GM19043 (cell line): ENCODE data around the gene MAMSTR.
"Not testable (repeated sequence)": the region's sequence is repeated elsewhere in the genome, so short reads cannot be mapped to it uniquely, and the experiment has no call there.

ENCODE experiments used
- ATAC-seq: cut with Tn5 transposase; IDR thresholded peaks from one replicate; pipeline ENCODE4 v1.9.1; 2021; ENCODE audit warnings: low read depth; ENCODE audit not compliant: unreplicated experiment

The MAMSTR gene

DNA sequence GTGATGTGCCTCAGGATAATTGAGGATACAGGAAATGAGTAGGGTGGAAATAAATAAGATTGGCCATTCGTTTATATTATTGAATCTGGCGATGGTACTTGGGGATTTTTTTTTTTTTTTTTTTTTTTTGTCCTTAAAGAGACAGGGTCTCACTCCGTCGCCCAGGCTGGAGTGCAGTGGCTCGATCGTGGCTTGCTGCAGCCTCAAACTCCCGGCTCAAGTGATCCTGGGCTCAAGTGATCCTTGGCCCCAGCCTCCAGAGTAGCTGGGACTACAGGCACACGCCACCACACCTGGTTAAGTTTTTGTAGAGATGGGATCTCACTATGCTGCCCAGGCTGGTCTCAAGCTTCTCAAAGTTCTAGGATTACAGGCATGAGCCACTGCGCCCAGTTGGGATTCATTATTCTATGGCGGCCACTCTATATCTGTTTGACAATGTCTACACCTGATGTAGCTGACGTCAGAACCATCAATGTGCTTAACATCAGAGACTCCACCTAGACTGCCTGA, 2.7 kb upstream of the MAMSTR start:
- ATAC-seq: no peak

DNA sequence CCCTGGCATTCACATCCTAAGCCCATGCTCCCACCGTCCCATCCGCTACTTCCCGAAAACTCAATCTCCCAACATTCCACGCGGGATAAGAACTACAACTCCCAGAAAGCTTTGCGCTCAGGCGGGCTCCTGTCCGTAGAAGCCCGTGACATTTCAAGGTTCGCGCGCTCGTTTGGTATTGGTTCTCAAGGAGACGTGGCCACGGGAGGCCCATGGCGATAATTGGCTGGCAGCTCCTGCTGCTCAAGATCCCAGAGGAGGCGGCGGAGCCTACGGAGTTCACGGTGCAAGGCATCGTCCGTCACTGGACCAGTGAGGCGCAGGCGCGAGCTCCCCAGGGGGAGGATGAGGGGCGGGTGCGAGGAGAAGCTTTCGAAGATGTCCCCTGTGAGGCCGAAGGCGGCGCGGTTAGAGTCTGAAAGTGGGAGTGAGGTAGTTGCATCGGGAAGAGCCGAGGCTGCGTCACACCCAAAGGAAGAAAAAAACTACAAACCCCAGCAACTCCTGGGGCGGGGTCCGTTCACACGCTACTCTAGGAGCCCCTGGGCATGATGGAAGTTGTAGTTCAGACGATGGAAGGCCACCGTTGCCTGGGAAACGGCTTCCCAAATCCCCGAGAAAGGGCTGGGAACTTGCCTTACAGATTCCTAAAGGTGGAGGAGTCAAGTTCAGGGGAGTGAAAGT, 1.2 kb upstream of the MAMSTR start:
- peak; percentile 80 for ATAC-seq

DNA sequence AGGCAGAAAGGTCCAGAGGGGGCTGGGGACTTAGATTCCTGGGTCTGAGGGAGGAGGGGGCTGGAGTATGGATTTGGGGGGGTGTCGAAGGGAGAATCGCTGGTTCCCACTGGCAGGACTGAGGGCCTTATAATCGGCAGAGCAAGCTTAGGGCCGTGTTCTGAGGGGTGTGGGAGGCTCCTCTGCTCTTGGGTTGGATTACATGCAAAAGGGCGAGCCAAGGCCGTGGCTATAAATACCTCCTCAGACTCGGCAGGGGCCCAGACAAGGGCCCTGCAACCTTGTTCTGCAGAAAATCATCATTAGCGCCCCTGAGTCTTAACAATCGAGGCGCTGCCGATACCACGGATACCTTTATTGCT, 707 bp upstream of the MAMSTR start:
- ATAC-seq: peak; percentile 6

DNA sequence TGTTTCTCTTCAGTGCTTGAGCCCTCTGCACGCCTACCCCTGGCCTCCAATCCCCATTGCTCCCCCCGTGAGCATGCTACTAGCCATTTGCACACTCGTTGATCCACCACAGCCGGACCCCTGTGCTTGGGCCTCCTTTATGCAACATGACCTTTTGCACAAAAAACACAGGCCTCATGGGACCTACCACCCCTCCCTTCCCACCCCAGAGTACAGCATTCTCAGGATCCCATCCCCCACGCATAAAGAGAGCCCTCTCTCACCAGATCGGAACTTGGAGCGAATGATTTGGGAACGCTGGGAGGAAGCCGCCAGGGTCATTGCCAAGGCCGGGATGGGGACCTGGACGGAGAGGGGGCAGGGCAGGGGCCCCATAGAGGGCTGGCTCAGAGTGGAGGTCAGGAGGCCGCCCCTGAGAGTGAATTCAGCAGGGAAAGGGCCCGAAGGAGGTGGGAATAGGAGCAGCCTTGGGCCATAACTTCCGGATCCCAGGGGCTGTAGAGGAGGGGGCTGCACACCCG, 754 bp downstream of the MAMSTR start:
- no peak for ATAC-seq

DNA sequence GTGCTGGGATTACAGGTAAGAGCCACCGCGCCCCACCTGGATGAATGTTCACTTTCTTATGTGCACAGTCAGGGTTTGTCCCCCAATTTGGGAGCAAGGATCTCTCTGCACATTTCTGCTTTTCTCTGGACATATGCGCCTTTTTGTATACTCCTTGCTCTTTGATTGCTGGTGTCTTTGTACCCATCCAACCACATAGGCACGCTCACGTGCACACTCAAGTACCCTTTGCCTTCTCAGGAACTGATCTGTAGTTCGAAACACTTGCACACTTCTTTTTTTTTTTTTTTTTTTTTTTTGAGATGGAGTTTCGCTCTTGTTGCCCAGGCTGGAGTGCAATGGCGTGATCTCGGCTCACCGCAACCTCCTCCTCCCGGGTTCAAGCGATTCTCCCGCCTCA, 1.4 kb downstream of the MAMSTR start:
- ATAC-seq: not testable (repeated sequence)

DNA sequence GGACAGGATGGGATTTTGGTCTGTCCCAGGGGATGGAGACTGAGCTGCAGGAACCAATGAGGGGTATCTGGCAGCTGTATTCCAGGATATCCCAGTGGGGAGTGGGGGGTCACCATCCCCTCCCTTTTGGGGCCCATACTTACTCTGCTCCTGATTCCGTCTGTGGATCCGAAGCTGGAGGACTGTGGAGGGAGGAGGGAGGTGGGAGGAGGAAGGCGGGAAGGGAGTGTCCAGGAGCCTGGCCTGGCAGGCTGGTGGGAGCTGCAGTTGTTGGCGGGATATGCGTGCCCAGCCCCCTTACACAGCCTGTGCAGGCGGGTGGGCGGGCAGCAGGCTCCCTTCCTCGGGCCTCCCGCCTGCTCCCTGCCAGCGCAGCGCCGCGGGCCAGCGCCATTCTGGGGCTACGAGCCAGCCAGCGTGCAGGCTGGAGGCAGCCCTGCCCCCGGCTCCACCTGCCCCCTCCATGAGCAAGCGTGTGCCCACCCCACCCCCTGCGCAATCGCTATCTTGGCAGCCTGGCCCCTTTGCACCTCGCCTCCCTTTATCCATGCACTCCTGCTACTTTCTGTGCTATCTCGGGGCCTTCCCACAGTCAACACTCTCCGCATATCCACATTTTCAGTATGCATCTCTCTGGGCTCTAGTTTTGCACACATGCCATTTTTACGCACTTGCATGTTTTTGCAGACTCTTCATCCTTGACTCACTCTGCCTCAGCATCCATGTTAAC, 2.8 kb downstream of the MAMSTR start:
- ATAC-seq: no peak

DNA sequence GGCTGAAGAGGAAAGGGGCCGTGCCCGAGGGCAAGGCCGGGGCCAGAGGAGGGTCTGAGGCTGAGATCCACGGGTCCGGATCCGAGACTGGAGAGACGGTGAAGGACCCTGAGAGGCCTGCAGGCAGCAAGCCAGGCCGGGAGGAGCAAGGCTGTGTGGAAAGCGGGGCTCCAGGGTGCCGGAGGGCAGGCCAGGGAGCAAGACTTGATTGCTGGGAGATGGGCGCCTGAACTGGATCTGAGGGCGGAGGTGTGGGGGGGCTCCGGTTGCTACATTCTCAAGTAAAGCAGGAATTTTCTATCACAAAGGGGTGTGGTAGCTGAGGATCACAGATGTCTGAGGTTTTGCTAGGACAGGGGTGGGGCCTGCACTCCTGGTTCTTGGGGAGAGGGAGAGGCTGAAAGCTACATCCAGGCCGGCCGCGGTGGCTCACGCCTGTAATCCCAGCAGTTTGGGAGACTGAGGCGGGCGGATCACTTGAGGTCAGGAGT, 3.8 kb downstream of the MAMSTR start:
- ATAC-seq: no peak

DNA sequence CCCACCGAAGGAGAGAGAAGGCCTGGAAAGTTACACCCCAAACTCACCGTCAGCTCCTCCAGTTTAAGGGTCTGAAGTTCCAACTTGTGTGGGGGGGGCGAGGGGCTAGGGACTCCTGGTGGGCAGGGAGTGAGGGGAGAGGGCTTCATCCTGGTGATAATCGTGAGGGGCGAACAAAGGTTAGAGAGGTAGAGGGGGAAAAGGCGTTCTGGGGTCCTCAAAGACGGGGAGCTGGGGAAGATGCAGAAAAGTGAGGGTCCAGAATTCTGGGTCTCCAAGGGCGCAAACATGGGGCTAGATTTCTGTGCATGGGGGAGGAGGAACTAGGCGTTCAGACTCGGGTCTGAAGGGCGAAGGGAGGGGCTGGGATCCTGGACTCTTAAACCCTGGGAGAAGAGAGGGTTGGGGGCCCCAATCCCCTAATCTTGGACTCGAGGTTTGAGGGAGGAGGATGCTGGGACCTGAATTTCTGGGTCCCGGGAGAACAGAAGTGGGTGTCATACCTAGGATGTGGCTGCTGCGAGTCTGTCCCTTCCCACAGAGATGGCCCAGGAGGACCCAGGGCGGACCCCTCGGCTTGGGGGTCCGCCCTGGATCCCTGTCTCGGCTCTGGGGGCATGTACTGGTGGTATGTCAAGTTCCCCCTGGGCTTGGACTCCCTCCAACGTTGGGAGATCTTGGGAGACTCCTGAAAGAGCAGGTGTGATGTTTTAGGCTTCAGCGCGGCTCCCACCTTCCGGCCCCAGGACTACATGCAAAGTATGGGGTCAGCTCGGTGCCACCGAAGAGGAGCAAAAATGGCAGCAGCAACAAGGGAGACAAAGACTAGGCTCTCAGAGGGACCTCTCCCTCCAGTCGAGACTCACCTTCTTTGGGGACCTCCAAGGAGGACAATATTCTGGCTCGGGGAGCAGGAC, 4.5 kb downstream of the MAMSTR start:
- ATAC-seq: no peak

DNA sequence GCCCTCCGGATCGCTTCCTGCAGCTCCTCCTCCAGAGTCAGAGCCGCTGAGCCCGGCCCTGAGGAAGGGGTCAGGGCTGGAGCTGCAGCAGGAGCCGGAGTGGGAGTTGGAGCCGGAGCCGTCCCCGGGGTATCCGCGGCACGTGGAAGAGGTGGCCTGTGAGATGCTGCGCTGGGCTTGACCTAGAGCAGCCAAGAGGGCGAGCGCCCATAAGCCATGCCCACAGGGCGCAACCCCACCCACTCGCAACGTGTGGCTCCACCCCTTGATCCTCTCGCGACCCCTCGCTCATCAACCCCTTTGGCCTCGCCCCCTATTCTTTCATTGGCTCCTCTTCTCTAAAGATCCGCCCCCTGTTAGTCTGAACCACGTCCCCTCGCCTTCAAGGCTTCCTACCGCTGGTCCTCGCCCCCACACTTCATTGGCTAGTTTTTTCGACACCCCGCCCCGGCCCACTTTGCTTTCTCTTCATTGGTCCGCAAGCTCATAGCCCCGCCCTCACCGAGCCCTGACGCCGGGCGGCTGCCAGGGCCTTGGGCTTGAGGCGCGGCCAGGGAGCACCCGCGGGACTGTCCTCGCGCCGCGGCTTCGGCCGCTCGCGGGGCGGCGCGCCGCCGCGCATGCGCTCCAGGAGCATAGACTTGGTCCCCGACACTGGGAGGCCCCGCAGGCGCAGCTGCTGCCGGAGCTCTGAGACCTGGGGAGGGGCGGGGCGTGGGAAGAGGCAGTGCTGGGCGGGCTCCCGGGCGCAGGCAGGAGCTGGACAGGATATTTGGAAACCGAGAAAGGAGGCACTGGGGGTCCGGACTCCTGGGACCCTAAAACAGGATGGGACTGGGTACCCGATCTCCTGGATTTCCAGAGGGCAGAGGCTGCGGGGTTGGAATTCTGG, 5.4 kb downstream of the MAMSTR start:
- peak; percentile 76 for ATAC-seq

DNA sequence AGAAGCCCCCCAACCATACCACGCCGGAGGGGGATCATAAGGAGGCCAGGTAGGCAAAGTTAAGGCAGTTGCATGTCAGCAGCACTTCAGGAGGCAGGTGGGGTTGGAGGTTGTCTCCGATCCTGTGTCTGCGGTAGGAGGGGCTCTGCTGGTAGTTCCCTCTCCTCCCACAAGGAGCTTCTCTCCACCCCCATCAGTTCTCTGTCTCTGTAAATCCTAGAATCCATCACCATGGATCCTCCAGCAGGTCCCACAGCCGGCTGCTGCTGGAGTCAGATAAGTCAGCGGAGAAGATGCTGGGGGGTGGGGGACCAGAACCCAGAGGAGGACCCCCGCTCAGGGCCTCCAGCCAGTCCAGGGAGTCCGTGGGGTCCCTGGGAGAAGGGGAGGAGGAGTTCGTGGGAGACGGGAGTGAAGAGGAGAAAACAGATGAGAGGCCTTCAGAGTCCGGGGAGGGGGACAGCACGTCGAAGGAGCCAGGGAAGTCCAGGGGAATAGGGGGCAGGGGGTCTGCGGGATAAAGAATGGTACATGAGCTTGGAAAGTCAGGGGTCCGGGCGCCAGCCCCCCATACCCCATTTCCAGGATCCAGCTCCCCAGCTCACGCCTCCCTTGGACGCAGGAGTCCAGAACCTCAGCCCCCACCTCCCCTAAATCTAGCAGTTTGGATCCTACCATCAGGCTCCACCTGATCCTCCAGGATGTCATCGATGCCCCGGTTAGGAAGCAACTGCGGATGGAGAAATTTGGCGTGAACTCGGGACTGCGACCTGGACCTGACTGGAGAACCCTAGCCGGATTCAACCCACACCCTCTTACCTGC, 6.3 kb downstream of the MAMSTR start:
- no peak for ATAC-seq

DNA sequence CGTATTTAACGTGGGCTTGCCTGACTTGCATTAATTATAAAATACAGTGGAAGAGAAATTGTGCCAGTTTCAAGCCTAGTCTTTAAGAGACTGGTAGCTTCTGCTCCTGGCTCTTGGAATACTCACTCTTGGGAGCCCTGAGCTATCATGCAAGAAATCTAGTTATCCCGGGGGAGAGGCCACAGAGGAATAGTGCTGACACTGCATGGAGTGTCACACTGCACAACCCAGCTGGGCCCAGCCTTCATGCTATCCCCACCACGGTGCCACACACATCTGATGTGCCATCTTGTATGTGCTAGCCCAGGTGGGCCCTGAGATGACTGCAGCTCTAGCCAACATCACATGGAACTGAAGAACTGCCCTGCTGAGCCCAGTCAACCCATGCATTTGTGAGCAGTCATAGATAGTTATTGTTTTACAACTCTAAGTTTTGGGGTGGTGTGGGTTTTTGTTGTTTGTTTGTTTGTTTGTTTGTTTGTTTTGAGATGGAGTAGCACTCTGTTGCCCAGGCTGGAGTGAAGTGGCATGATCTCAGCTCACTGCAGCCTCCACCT, 8.3 kb downstream of the MAMSTR start:
- ATAC-seq: no peak

DNA sequence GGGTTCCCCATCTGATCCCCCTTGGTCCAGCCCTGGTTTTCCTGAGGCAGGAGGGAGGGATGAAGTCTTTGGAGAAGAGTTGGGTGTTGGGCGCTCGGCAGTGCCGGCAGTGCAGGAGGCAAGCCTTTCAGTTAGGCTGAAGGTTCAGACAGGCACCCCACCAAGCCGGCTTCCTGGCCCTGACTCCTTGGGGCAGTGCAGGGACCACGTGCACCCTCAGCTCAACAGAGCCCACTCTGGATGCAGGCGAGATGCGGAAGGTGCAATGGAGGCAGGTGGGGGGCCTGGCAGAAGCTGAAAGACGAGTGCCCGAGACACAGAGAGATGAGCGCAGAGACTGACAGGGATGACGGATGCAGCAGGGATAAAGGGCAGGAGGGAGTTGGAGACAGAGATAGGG, 11.1 kb downstream of the MAMSTR start:
- no peak for ATAC-seq

DNA sequence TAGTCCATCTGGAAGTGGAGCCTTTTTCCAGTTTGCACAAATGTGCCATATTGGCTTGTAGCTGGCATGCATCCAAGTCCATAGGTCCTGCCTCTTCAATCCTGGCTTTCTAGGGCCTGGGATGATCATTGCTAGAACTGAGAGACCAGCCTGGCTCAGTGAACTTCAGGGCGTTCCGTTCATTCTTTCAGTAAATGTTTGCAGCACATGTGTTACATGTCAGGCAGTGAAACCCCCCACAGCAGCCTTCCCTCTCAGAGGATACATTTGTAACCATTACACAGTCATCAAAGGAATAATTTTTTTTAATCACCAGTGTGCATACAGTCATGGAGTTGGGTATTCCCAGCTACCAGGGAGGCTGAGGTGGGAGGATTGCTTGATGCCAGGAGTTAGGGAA, 14.1 kb downstream of the MAMSTR start:
- no peak for ATAC-seq

DNA sequence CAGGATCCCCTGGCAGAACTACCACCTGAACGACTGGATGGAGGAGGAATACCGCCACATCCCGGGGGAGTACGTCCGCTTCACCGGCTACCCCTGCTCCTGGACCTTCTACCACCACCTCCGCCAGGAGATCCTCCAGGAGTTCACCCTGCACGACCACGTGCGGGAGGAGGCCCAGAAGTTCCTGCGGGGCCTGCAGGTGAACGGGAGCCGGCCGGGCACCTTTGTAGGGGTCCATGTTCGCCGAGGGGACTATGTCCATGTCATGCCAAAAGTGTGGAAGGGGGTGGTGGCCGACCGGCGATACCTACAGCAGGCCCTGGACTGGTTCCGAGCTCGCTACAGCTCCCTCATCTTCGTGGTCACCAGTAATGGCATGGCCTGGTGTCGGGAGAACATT, 16.2 kb downstream of the MAMSTR start:
- ATAC-seq: no peak

DNA sequence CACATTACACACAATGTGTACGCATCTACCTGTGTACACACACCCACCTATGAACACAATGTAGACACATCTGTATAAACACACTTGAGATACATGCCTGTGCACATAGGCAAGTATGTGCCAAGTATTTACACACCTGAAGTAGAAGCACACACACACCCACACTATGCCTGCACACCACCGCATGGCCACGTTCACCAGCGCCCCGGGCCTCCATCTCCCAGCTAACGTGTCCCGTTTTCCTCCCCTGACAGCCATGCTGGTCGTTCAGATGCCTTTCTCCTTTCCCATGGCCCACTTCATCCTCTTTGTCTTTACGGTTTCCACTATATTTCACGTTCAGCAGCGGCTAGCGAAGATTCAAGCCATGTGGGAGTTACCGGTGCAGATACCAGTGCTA, 16.8 kb downstream of the MAMSTR start:
- ATAC-seq: no peak

DNA sequence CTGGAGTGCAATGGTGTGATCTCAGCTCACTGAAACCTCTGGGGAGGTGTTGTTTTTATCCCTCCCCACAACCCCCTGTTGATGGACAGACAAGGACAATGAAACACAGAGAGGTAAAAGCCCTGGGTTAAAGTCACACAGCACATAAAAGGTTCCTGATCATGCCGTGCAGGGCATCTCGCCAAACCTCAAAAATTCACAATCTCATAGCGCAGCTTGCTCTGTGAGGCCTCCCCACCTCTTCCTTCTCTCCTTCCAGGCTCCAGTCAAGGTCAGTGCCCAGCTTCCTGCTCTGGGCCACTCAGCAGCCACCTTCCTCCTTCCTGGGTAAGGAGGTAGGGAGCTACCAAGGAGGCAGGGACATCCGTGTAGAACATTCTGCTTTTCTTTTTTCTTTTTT, 21.5 kb downstream of the MAMSTR start:
- ATAC-seq: no peak

DNA sequence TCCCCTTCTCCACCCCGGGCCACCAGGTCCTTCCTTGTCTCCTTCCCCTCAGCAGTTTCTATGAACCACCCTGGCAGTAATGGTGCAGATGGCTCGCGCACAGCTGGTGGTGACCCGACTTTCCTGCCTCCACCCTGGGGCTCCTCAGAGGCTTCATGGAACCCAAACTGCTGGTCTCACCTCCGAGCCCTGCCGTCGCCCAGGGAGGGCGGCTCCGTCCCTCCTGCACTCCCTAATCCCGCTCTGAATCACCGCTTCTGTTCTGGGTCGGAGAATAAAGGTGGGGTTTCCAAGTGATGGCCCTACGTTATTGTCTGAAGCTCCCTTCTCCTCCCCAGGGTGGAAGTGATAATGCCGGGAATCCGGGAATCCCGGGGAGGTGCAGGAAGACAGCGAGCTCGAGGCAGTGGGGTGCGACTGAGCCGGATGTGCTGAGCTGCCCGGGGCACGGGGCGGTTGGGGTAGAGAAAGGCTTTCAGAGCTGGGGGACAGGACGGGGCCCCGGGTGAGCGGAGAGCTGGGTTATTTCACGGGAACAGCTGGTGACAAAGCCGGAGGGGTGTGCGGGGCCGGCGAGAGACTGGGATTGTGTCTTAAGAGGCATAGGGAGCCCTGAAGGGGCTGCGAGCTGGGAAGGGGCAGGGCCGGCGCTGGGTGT, 23.0 kb downstream of the MAMSTR start:
- no peak for ATAC-seq

DNA sequence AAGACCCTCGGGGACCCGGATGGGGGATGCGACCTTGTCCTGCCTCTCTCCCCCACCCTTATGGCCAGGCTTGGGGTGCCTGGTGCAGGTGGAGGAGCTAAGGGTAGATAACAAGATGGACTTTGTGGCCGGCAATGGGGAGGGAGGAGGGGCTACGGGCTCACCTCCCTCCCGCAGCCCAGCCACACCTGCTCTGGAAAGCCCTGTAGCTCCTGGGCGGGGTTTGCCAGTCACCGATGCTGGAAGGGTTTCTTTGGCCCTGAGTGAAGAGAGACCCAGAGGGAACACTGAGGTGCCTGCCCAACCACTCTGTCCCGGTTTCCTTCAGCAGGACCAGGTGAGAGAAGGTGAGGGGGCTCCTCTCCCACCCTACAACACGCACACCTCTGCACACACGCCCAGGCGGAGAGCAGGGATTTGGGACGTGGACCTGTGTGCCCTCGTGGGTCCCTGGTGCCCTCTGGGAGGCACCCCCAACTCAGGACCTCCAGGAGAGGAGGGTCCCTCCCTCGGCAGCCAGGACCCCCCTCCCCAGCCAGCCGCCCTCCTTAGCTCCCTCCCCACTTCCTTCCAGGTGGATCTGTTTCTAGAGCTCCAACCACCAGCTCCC, 23.7 kb downstream of the MAMSTR start, which contains the start of gene FUT2:
TSS of gene FUT2 (plus strand) at position 229 of the 610 bp plus-strand sequence. CDS start 6,986 bp downstream, outside the sequence.
- no peak for ATAC-seq
